ENCODE measurements around the gene FAM118B. TPM values are rescaled to one million over a fixed set of nuclear protein-coding genes. Genes with fewer than 3 reads are reported as not detected.

The FAM118B gene
- total and polyA plus RNA-seq, 4 donors = 10.8 to 24.3 (median 20.7) TPM

GRCh38 chr11:126277322-126277721, 65.7 kb downstream of the FAM118B start:
- no peaks in the 10 kb centered on the region for H3K9me3 ChIP-seq (ENCODE audit: control insufficient read depth in 4 of 4, insufficient read depth in 3 of 4, low read length in 3 of 4)
- 94 to 95% methylated on average over 11 of the region's 11 CpGs for WGBS, 2 donors
- no peak overlapping the region for H3K27ac ChIP-seq (ENCODE audit: low read depth in 1 of 2, low read length in 1 of 2)
- no peak overlapping the region for H3K4me3 ChIP-seq
- no peaks in the 10 kb centered on the region for H3K27me3 ChIP-seq (ENCODE audit: control insufficient read depth in 3 of 3, insufficient read depth in 3 of 3, low read length in 2 of 3)
- ATAC-seq (ENCODE audit: insufficient read depth, low FRiP score) (no peak), DNase-seq (no peak)
- H3K36me3 ChIP-seq (ENCODE audit: control insufficient read depth in 4 of 4, insufficient read depth in 4 of 4, low read length in 4 of 4) = peaks cover 11 to 25% (median 18%) of the 10 kb centered on the region in 4 donors
- no peak overlapping the region for H3K9ac ChIP-seq (ENCODE audit: insufficient read depth in 1 of 2, low read length in 2 of 2)
- TF ChIP-seq CTCF (IDR thresholded peaks at IDR 0.05; ENCODE audit: control extremely low read depth, extremely low read depth) = no peak
- peaks cover 4 to 14% (median 8%) of the 10 kb centered on the region in 5 donors for H3K4me1 ChIP-seq (ENCODE audit: control insufficient read depth in 5 of 5, insufficient read depth in 5 of 5, low read length in 5 of 5)

- Histone ChIP-seq H3K27me3 (ENCODE audit: control insufficient read depth in 3 of 3, insufficient read depth in 3 of 3, low read length in 2 of 3) (no peaks in the 10 kb centered on the region), H3K9ac (ENCODE audit: insufficient read depth in 1 of 2, low read length in 2 of 2) (no peak overlapping the region), H3K27ac (ENCODE audit: low read depth in 1 of 2, low read length in 1 of 2) (no peak overlapping the region), H3K9me3 (ENCODE audit: control insufficient read depth in 4 of 4, insufficient read depth in 3 of 4, low read length in 3 of 4) (no peaks in the 10 kb centered on the region), H3K4me3 (no peak overlapping the region), H3K36me3 (ENCODE audit: control insufficient read depth in 4 of 4, insufficient read depth in 4 of 4, low read length in 4 of 4) (peaks cover 11 to 22% (median 18%) of the 10 kb centered on the region in 4 donors), H3K4me1 (ENCODE audit: control insufficient read depth in 5 of 5, insufficient read depth in 5 of 5, low read length in 5 of 5) (peaks cover 4 to 16% (median 8%) of the 10 kb centered on the region in 5 donors)
- DNase-seq (no peak), ATAC-seq (ENCODE audit: insufficient read depth, low FRiP score) (no peak)
- no peak for TF ChIP-seq CTCF (IDR thresholded peaks at IDR 0.05; ENCODE audit: control extremely low read depth, extremely low read depth)
- 93 to 94% methylated on average over 4 of the region's 4 CpGs for WGBS, 2 donors
Measured at GRCh38 chr11:126277780-126278179, 66.2 kb downstream of the FAM118B start.

- H3K9me3 ChIP-seq (ENCODE audit: control insufficient read depth in 4 of 4, insufficient read depth in 3 of 4, low read length in 3 of 4) = no peaks in the 10 kb centered on the region
- no peaks in the 10 kb centered on the region for H3K27me3 ChIP-seq (ENCODE audit: control insufficient read depth in 3 of 3, insufficient read depth in 3 of 3, low read length in 2 of 3)
- peaks cover 3 to 17% (median 13%) of the 10 kb centered on the region in 4 donors for H3K36me3 ChIP-seq (ENCODE audit: control insufficient read depth in 4 of 4, insufficient read depth in 4 of 4, low read length in 4 of 4)
- H3K4me3 ChIP-seq = no peak overlapping the region
- WGBS, 2 donors = 75 to 79% methylated on average over 8 of the region's 8 CpGs
- ATAC-seq (ENCODE audit: insufficient read depth, low FRiP score) (no peak), DNase-seq (no peak)
- no peak overlapping the region for H3K9ac ChIP-seq (ENCODE audit: insufficient read depth in 1 of 2, low read length in 2 of 2)
- TF ChIP-seq CTCF (IDR thresholded peaks at IDR 0.05; ENCODE audit: control extremely low read depth, extremely low read depth) = no peak
- no peak overlapping the region for H3K27ac ChIP-seq (ENCODE audit: low read depth in 1 of 2, low read length in 1 of 2)
- peaks cover 4 to 16% (median 8%) of the 10 kb centered on the region in 5 donors for H3K4me1 ChIP-seq (ENCODE audit: control insufficient read depth in 5 of 5, insufficient read depth in 5 of 5, low read length in 5 of 5)
Measured at GRCh38 chr11:126279191-126279590, 67.6 kb downstream of the FAM118B start.

GRCh38 chr11:126280595-126280994, 69.0 kb downstream of the FAM118B start:
- H3K4me1 ChIP-seq (ENCODE audit: control insufficient read depth in 5 of 5, insufficient read depth in 5 of 5, low read length in 5 of 5) = peaks cover 4 to 16% (median 8%) of the 10 kb centered on the region in 5 donors
- DNase-seq (peak in 1 of 3 donors; percentile 32), ATAC-seq (ENCODE audit: insufficient read depth, low FRiP score) (no peak)
- no peak for TF ChIP-seq CTCF (IDR thresholded peaks at IDR 0.05; ENCODE audit: control extremely low read depth, extremely low read depth)
- H3K27me3 ChIP-seq (ENCODE audit: control insufficient read depth in 3 of 3, insufficient read depth in 3 of 3, low read length in 2 of 3) = no peaks in the 10 kb centered on the region
- H3K4me3 ChIP-seq = no peak overlapping the region
- H3K9me3 ChIP-seq (ENCODE audit: control insufficient read depth in 4 of 4, insufficient read depth in 3 of 4, low read length in 3 of 4) = no peaks in the 10 kb centered on the region
- WGBS, 2 donors = 15 to 45% methylated on average over 5 of the region's 5 CpGs
- no peak overlapping the region for H3K9ac ChIP-seq (ENCODE audit: insufficient read depth in 1 of 2, low read length in 2 of 2)
- H3K36me3 ChIP-seq (ENCODE audit: control insufficient read depth in 4 of 4, insufficient read depth in 4 of 4, low read length in 4 of 4) = peaks cover 2 to 15% (median 7%) of the 10 kb centered on the region in 4 donors
- H3K27ac ChIP-seq (ENCODE audit: low read depth in 1 of 2, low read length in 1 of 2) = peak overlapping the region in 1 of 2 donors; percentile 50
